ENCODE results near the gene GALNT2. TPM values are rescaled to one million over a fixed set of nuclear protein-coding genes. Genes with fewer than 3 reads are reported as not detected.
A peak's percentile ranks its signal among the peaks of the same experiment; 100 is the strongest.

GALNT2 gene
- total RNA-seq, 1 donor from 2014 or later: 31.9 TPM

DNA sequence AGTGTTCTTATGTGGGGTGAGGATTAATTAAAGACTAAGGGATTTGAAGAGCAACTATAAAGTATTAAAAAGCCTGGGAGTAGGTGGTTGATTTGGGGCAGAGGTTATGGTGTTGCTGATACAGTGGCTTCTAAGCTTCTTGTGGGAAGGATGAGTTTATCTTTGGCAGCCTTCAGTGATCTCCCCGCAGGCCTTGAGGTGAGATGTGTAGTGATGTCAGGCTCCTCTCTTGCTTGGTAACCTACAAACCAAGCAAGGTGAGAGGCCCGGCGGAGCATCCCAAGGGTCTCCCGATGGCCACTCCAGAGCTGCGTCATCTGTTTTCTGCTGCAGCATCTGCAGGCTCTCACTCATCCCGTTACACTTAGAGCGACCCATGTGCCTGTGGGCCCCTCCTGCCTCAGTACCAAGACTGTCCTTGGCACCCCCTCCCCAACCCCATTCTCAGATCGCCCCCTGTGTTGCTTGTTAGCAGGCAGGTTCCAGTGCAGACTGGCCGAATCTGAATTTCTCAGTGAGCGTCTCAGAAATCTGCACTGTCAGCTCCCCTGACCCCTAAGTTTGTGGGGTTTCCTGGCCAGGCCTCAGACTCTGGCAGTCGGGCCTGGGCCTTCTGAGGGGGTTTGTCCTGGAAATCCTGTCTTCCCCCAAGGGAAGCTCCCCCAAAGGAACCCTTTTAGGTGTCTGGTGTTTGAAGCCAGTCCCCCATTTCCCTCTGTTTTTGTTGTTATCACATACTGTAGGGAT is 77.9 kb downstream of the GALNT2 start:
- H3K4me3 ChIP-seq (ENCODE audit: low read depth, low read length): no peak overlapping the region

DNA sequence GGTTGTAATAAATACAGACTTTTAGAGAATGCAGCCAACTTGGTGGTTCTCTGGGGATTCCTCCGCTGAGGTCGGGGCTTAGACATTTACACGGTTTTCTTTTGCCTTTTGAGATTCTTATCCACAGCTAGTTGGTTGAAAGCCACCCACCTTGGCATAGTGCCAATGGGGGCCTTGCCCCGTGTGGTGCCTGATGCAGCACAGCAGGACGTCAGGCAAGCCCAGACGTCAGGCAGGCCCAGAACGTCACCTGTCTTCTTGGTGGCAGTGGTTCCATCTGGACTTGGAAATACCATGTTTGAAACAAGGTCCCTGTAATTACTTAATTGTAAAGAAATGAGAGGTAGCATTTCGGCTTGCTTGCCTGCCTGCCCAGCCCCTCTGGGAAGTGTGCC is 78.5 kb downstream of the GALNT2 start:
- H3K27me3 ChIP-seq (ENCODE audit: control insufficient read depth, insufficient read depth, low read length): no peaks in the 10 kb centered on the region

More for the DNA sequence above, 77.9 kb downstream of the GALNT2 start:
- TF ChIP-seq, protein P1, sequence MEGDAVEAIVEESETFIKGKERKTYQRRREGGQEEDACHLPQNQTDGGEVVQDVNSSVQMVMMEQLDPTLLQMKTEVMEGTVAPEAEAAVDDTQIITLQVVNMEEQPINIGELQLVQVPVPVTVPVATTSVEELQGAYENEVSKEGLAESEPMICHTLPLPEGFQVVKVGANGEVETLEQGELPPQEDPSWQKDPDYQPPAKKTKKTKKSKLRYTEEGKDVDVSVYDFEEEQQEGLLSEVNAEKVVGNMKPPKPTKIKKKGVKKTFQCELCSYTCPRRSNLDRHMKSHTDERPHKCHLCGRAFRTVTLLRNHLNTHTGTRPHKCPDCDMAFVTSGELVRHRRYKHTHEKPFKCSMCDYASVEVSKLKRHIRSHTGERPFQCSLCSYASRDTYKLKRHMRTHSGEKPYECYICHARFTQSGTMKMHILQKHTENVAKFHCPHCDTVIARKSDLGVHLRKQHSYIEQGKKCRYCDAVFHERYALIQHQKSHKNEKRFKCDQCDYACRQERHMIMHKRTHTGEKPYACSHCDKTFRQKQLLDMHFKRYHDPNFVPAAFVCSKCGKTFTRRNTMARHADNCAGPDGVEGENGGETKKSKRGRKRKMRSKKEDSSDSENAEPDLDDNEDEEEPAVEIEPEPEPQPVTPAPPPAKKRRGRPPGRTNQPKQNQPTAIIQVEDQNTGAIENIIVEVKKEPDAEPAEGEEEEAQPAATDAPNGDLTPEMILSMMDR (IDR thresholded peaks at IDR 0.05; ENCODE audit: insufficient read depth, low read length, severe bottlenecking): no peak
- DNase-seq (ENCODE audit: low read depth) (no peak), FAIRE-seq (no peak)
- Histone ChIP-seq H3K36me3 (ENCODE audit: control insufficient read depth, insufficient read depth, low read length) (peaks cover 4% of the 10 kb centered on the region), H3K27me3 (ENCODE audit: control insufficient read depth, insufficient read depth, low read length) (no peaks in the 10 kb centered on the region)

DNA sequence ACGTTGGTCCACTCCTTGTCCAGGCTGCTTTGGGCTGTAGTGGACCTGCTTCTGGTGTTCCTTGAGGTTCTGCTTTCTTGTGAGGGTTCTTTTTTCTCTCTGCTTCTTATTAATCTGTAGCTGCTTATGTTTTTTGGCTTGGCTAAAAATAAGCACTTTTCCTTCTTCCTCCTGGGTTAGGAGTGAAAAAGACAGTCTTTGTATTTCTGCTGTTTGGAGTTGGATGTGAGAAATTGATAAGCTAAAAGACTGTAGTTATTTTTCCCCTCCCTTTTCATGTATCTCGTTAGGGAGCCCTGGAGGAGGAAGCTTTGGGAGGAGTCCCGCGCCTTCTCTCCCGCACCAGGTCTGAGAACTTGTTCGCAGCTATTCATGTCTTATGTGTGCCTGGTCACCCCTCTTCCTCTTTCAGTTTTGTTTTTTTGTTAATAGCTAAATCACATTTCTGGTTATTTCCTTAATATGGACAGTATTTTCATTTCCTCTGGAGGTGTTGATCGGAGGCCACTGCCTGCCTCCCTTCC is 79.0 kb downstream of the GALNT2 start:
- H3K4me3 ChIP-seq (ENCODE audit: low read depth, low read length): no peak overlapping the region
- no peak for FAIRE-seq
- TF ChIP-seq, protein P1 (IDR thresholded peaks at IDR 0.05; ENCODE audit: insufficient read depth, low read length, severe bottlenecking): no peak
- no peaks in the 10 kb centered on the region for H3K27me3 ChIP-seq (ENCODE audit: control insufficient read depth, insufficient read depth, low read length)
- no peak for DNase-seq (ENCODE audit: low read depth)
- H3K36me3 ChIP-seq (ENCODE audit: control insufficient read depth, insufficient read depth, low read length): peaks cover 2% of the 10 kb centered on the region

More for the DNA sequence above, 78.5 kb downstream of the GALNT2 start:
- DNase-seq (ENCODE audit: low read depth): no peak
- Histone ChIP-seq H3K4me3 (ENCODE audit: low read depth, low read length) (no peak overlapping the region), H3K36me3 (ENCODE audit: control insufficient read depth, insufficient read depth, low read length) (peaks cover 2% of the 10 kb centered on the region)
- FAIRE-seq: no peak
- TF ChIP-seq, protein P1 (IDR thresholded peaks at IDR 0.05; ENCODE audit: insufficient read depth, low read length, severe bottlenecking): no peak

DNA sequence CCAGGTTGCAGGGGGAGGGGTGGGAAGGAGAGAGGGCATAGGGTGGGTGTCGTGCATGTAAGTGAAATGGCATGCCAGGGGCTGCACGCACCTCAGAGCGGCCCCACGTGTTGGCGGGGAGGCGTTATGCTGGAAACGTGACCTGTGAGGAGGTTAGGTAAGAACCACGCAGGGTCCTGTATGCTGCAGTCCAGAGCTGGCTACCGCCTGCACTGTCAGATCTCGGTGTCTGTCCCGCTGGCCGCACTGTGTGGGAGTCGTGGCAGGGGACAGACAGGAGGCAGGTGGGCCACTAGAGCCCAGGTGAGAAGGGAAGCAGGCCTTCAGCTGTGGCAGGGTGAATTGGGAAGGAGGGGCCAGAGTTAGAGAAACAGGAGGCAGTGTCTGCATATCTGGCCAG is 79.7 kb downstream of the GALNT2 start:
- Histone ChIP-seq H3K36me3 (ENCODE audit: control insufficient read depth, insufficient read depth, low read length) (peaks cover 2% of the 10 kb centered on the region), H3K4me3 (ENCODE audit: low read depth, low read length) (no peak overlapping the region), H3K27me3 (ENCODE audit: control insufficient read depth, insufficient read depth, low read length) (no peaks in the 10 kb centered on the region)
- no peak for DNase-seq (ENCODE audit: low read depth)
- TF ChIP-seq, protein P1 (IDR thresholded peaks at IDR 0.05; ENCODE audit: insufficient read depth, low read length, severe bottlenecking): no peak
- no peak for FAIRE-seq

DNA sequence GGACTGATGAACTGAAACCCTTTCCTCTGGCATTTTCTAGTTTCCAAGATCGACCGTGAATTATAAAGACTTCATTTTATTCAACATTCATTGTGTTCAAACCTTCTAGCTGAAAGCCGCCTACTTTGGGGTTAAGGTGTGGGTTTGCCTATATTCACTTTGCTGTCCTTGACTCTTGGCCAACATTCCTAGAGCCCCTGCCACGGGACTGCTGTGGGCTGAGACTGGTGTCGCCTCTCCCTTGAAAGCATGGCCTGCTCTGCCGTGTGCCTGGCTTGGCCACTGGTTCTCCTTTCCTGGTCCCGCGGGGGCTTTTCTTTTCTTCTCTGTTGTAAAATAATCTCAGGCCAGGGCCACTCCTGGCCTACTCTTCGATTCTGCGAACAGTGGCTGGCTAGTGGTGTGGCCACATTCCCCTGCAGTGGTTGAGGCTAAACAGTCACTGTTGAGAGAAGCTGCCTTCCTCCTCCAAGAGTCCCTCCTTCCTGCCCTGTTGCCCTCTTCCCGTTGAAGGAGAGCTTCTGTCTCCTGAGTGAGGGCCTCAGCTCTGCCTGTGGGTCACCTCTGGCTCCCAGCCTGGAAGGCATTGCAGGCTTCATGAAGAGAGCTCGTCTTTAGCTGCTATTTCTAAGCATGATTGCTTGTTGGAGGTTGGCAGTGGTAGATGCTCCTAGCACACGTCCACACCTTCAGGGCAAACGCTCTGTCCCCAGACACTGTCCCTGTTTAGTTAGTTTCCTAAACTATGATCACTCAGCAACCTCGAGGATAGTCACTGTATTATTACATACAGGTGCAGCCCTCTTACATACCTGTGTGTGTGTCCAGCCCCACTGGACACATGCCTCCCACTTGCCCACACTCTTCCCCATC is 80.5 kb downstream of the GALNT2 start:
- H3K4me3 ChIP-seq (ENCODE audit: low read depth, low read length): no peak overlapping the region
- TF ChIP-seq, protein P1 (IDR thresholded peaks at IDR 0.05; ENCODE audit: insufficient read depth, low read length, severe bottlenecking): no peak
- FAIRE-seq: peak; percentile 77
- peaks cover 2% of the 10 kb centered on the region for H3K36me3 ChIP-seq (ENCODE audit: control insufficient read depth, insufficient read depth, low read length)
- no peak for DNase-seq (ENCODE audit: low read depth)
- no peaks in the 10 kb centered on the region for H3K27me3 ChIP-seq (ENCODE audit: control insufficient read depth, insufficient read depth, low read length)
